ENCODE results near the gene LRIT1.

The LRIT1 gene

GRCh38 chr10:84214612-84215235 lies 26.6 kb downstream of the LRIT1 start:
- in situ Hi-C loops (cut with MboI; ENCODE audit: low sequenced_read_pairs): no loop called here
- no peaks in the 10 kb centered on the region for H3K27me3 ChIP-seq (ENCODE audit: low read depth)
- no peaks in the 10 kb centered on the region for H3K4me1 ChIP-seq
- H3K36me3 ChIP-seq (replicated peaks): no peaks in the 10 kb centered on the region
- peak; percentile 4 to 64 for DNase-seq (ENCODE audit: low spot score in 2 of 2)
- H3K4me3 ChIP-seq: no peak overlapping the region
- no peaks in the 10 kb centered on the region for H3K9me3 ChIP-seq

GRCh38 chr10:84214046-84214572 lies 27.2 kb downstream of the LRIT1 start:
- in situ Hi-C loops (cut with MboI; ENCODE audit: low sequenced_read_pairs): no loop called here
- Histone ChIP-seq H3K9me3 (no peaks in the 10 kb centered on the region), H3K27me3 (ENCODE audit: low read depth) (no peaks in the 10 kb centered on the region), H3K4me1 (no peaks in the 10 kb centered on the region), H3K4me3 (no peak overlapping the region), H3K36me3 (replicated peaks) (no peaks in the 10 kb centered on the region)
- DNase-seq (ENCODE audit: low spot score in 2 of 2): no peak

- no peak for DNase-seq (ENCODE audit: low spot score in 2 of 2)
- Histone ChIP-seq H3K4me1 (no peaks in the 10 kb centered on the region), H3K9me3 (no peaks in the 10 kb centered on the region), H3K36me3 (replicated peaks) (no peaks in the 10 kb centered on the region), H3K27me3 (ENCODE audit: low read depth) (no peaks in the 10 kb centered on the region), H3K4me3 (no peak overlapping the region)
- in situ Hi-C loops (cut with MboI; ENCODE audit: low sequenced_read_pairs): no loop called here
Measured at GRCh38 chr10:84213076-84213475, 28.3 kb downstream of the LRIT1 start.

GRCh38 chr10:84212014-84212413 lies 29.3 kb downstream of the LRIT1 start:
- Histone ChIP-seq H3K36me3 (replicated peaks) (no peaks in the 10 kb centered on the region), H3K27me3 (ENCODE audit: low read depth) (no peaks in the 10 kb centered on the region), H3K9me3 (no peaks in the 10 kb centered on the region), H3K4me3 (no peak overlapping the region), H3K4me1 (no peaks in the 10 kb centered on the region)
- no peak for DNase-seq (ENCODE audit: low spot score in 2 of 2)
- in situ Hi-C loops (cut with MboI; ENCODE audit: low sequenced_read_pairs): no loop called here

- Histone ChIP-seq H3K4me1 (no peaks in the 10 kb centered on the region), H3K36me3 (replicated peaks) (no peaks in the 10 kb centered on the region), H3K27me3 (ENCODE audit: low read depth) (no peaks in the 10 kb centered on the region), H3K4me3 (no peak overlapping the region), H3K9me3 (no peaks in the 10 kb centered on the region)
- in situ Hi-C loops (cut with MboI; ENCODE audit: low sequenced_read_pairs): no loop called here
- no peak for DNase-seq (ENCODE audit: low spot score in 2 of 2)
Measured at GRCh38 chr10:84211566-84211965, 29.8 kb downstream of the LRIT1 start.

GRCh38 chr10:84208023-84208422 lies 33.3 kb downstream of the LRIT1 start:
- DNase-seq (ENCODE audit: low spot score in 2 of 2): no peak
- no peaks in the 10 kb centered on the region for H3K27me3 ChIP-seq (ENCODE audit: low read depth)
- H3K4me1 ChIP-seq: no peaks in the 10 kb centered on the region
- H3K4me3 ChIP-seq: no peak overlapping the region
- no peaks in the 10 kb centered on the region for H3K9me3 ChIP-seq
- H3K36me3 ChIP-seq (replicated peaks): no peaks in the 10 kb centered on the region
- in situ Hi-C loops (cut with MboI; ENCODE audit: low sequenced_read_pairs): loop anchor here (5.0 kb wide), 1 partner anchor 61 kb away; no protein-coding TSS in a partner anchor

- DNase-seq (ENCODE audit: low spot score in 2 of 2): no peak
- no peak overlapping the region for H3K4me3 ChIP-seq
- in situ Hi-C loops (cut with MboI; ENCODE audit: low sequenced_read_pairs): loop anchor here (5.0 kb wide), 1 partner anchor 59 kb away; no protein-coding TSS in a partner anchor
- H3K4me1 ChIP-seq: no peaks in the 10 kb centered on the region
- H3K9me3 ChIP-seq: no peaks in the 10 kb centered on the region
- H3K36me3 ChIP-seq (replicated peaks): no peaks in the 10 kb centered on the region
- no peaks in the 10 kb centered on the region for H3K27me3 ChIP-seq (ENCODE audit: low read depth)
Measured at GRCh38 chr10:84205853-84206525, 35.4 kb downstream of the LRIT1 start.

- no peaks in the 10 kb centered on the region for H3K27me3 ChIP-seq (ENCODE audit: low read depth)
- DNase-seq (ENCODE audit: low spot score in 2 of 2): peak; percentile 26 to 84
- H3K4me1 ChIP-seq: no peaks in the 10 kb centered on the region
- H3K4me3 ChIP-seq: no peak overlapping the region
- no peaks in the 10 kb centered on the region for H3K36me3 ChIP-seq (replicated peaks)
- in situ Hi-C loops (cut with MboI; ENCODE audit: low sequenced_read_pairs): loop anchor here (5.0 kb wide), 1 partner anchor 58 kb away; no protein-coding TSS in a partner anchor
- no peaks in the 10 kb centered on the region for H3K9me3 ChIP-seq
Measured at GRCh38 chr10:84205049-84205852, 36.1 kb downstream of the LRIT1 start.

- no peak for DNase-seq (ENCODE audit: low spot score in 2 of 2)
- Histone ChIP-seq H3K4me1 (no peaks in the 10 kb centered on the region), H3K9me3 (no peaks in the 10 kb centered on the region), H3K27me3 (ENCODE audit: low read depth) (no peaks in the 10 kb centered on the region), H3K36me3 (replicated peaks) (no peaks in the 10 kb centered on the region), H3K4me3 (no peak overlapping the region)
- in situ Hi-C loops (cut with MboI; ENCODE audit: low sequenced_read_pairs): loop anchor here (5.0 kb wide), 1 partner anchor 57 kb away; no protein-coding TSS in a partner anchor
Measured at GRCh38 chr10:84204610-84205009, 36.7 kb downstream of the LRIT1 start.

- Histone ChIP-seq H3K4me1 (no peaks in the 10 kb centered on the region), H3K36me3 (replicated peaks) (no peaks in the 10 kb centered on the region), H3K4me3 (no peak overlapping the region), H3K9me3 (no peaks in the 10 kb centered on the region), H3K27me3 (ENCODE audit: low read depth) (no peaks in the 10 kb centered on the region)
- peak; percentile 16 to 36 for DNase-seq (ENCODE audit: low spot score in 2 of 2)
- in situ Hi-C loops (cut with MboI; ENCODE audit: low sequenced_read_pairs): no loop called here
Measured at GRCh38 chr10:84204122-84204521, 37.2 kb downstream of the LRIT1 start.

GRCh38 chr10:84202349-84202748 lies 39.0 kb downstream of the LRIT1 start:
- in situ Hi-C loops (cut with MboI; ENCODE audit: low sequenced_read_pairs): no loop called here
- DNase-seq (ENCODE audit: low spot score in 2 of 2): no peak
- H3K4me3 ChIP-seq: no peak overlapping the region
- no peaks in the 10 kb centered on the region for H3K4me1 ChIP-seq
- no peaks in the 10 kb centered on the region for H3K9me3 ChIP-seq
- no peaks in the 10 kb centered on the region for H3K27me3 ChIP-seq (ENCODE audit: low read depth)
- no peaks in the 10 kb centered on the region for H3K36me3 ChIP-seq (replicated peaks)

- H3K27me3 ChIP-seq (ENCODE audit: low read depth): no peaks in the 10 kb centered on the region
- in situ Hi-C loops (cut with MboI; ENCODE audit: low sequenced_read_pairs): no loop called here
- no peak for DNase-seq (ENCODE audit: low spot score in 2 of 2)
Measured at GRCh38 chr10:84201682-84202081, 39.7 kb downstream of the LRIT1 start.

GRCh38 chr10:84201244-84201606 lies 40.1 kb downstream of the LRIT1 start:
- in situ Hi-C loops (cut with MboI; ENCODE audit: low sequenced_read_pairs): no loop called here
- H3K36me3 ChIP-seq (replicated peaks): no peaks in the 10 kb centered on the region
- H3K4me1 ChIP-seq: no peaks in the 10 kb centered on the region
- H3K27me3 ChIP-seq (ENCODE audit: low read depth): no peaks in the 10 kb centered on the region
- H3K4me3 ChIP-seq: no peak overlapping the region
- no peak for DNase-seq (ENCODE audit: low spot score in 2 of 2)
- no peaks in the 10 kb centered on the region for H3K9me3 ChIP-seq

More at GRCh38 chr10:84201682-84202081, 39.7 kb downstream of the LRIT1 start:
- H3K9me3 ChIP-seq: no peaks in the 10 kb centered on the region
- no peak overlapping the region for H3K4me3 ChIP-seq
- H3K36me3 ChIP-seq (replicated peaks): no peaks in the 10 kb centered on the region
- no peaks in the 10 kb centered on the region for H3K4me1 ChIP-seq
